ENCODE data around the gene GFRA4. TPM values are rescaled to one million over a fixed set of nuclear protein-coding genes. Genes with fewer than 3 reads are reported as not detected.

GFRA4 gene
- total and polyA plus RNA-seq, 2 experiments from 2014 or later, result not detected

- Histone ChIP-seq H3K36me3 (replicated peaks; ENCODE audit: insufficient read depth, low read depth) (no peaks in the 10 kb centered on the region), H3K79me2 (no peaks in the 10 kb centered on the region), H2AFZ (no peak overlapping the region), H3K27me3 (no peaks in the 10 kb centered on the region), H4K20me1 (ENCODE audit: insufficient read depth, poor library complexity, severe bottlenecking) (no peaks in the 10 kb centered on the region), H3K4me3 (no peak overlapping the region), H3K9me3 (ENCODE audit: low read depth) (no peaks in the 10 kb centered on the region), H3K4me2 (no peak overlapping the region), H3K9me2 (replicated peaks; ENCODE audit: insufficient read depth) (no peaks in the 10 kb centered on the region), H3K4me1 (ENCODE audit: insufficient read depth) (no peaks in the 10 kb centered on the region), H3K27ac (no peak overlapping the region)
- TF ChIP-seq EZH2phosphoT487 (IDR thresholded peaks at IDR 0.05; ENCODE audit: low read depth, severe bottlenecking, unreplicated experiment) (no peak), CTCF (IDR thresholded peaks at IDR 0.05; ENCODE audit: poor library complexity) (no peak), EZH2 (IDR thresholded peaks at IDR 0.05; ENCODE audit: borderline replicate concordance) (no peak)
- WGBS (ENCODE audit: low lambda C conversion rate, missing lambda C conversion rate), result 95% methylated on average over 5 of the region's 5 CpGs
- no peak for DNase-seq (ENCODE audit: low spot score)
Measured at GRCh38 chr20:3704087-3704486, 40.9 kb upstream of the GFRA4 start.

- no peak for TF ChIP-seq EZH2 (IDR thresholded peaks at IDR 0.05; ENCODE audit: borderline replicate concordance)
- no peak for TF ChIP-seq EZH2phosphoT487 (IDR thresholded peaks at IDR 0.05; ENCODE audit: low read depth, severe bottlenecking, unreplicated experiment)
- no peak for TF ChIP-seq CTCF (IDR thresholded peaks at IDR 0.05; ENCODE audit: poor library complexity)
- H4K20me1 ChIP-seq (ENCODE audit: insufficient read depth, poor library complexity, severe bottlenecking), result no peaks in the 10 kb centered on the region
- WGBS (ENCODE audit: low lambda C conversion rate, missing lambda C conversion rate), result 94% methylated on average over 11 of the region's 11 CpGs
Measured at GRCh38 chr20:3702611-3703391, 39.6 kb upstream of the GFRA4 start.

GRCh38 chr20:3701061-3701998 lies 38.1 kb upstream of the GFRA4 start:
- no peaks in the 10 kb centered on the region for H3K4me1 ChIP-seq (ENCODE audit: insufficient read depth)
- H3K4me3 ChIP-seq, result no peak overlapping the region
- H3K4me2 ChIP-seq, result no peak overlapping the region
- H3K79me2 ChIP-seq, result no peaks in the 10 kb centered on the region
- no peak overlapping the region for H2AFZ ChIP-seq
- no peak for DNase-seq (ENCODE audit: low spot score)
- H3K27me3 ChIP-seq, result no peaks in the 10 kb centered on the region
- no peaks in the 10 kb centered on the region for H3K9me2 ChIP-seq (replicated peaks; ENCODE audit: insufficient read depth)
- no peak overlapping the region for H3K27ac ChIP-seq
- H4K20me1 ChIP-seq (ENCODE audit: insufficient read depth, poor library complexity, severe bottlenecking), result no peaks in the 10 kb centered on the region
- H3K36me3 ChIP-seq (replicated peaks; ENCODE audit: insufficient read depth, low read depth), result no peaks in the 10 kb centered on the region
- TF ChIP-seq CTCF (IDR thresholded peaks at IDR 0.05; ENCODE audit: poor library complexity) (no peak), EZH2 (IDR thresholded peaks at IDR 0.05; ENCODE audit: borderline replicate concordance) (no peak), EZH2phosphoT487 (IDR thresholded peaks at IDR 0.05; ENCODE audit: low read depth, severe bottlenecking, unreplicated experiment) (no peak)
- no peaks in the 10 kb centered on the region for H3K9me3 ChIP-seq (ENCODE audit: low read depth)
- WGBS (ENCODE audit: low lambda C conversion rate, missing lambda C conversion rate), result 80% methylated on average over 13 of the region's 13 CpGs

More at GRCh38 chr20:3702611-3703391, 39.6 kb upstream of the GFRA4 start:
- Histone ChIP-seq H2AFZ (no peak overlapping the region), H3K4me3 (no peak overlapping the region), H3K79me2 (no peaks in the 10 kb centered on the region), H3K27me3 (no peaks in the 10 kb centered on the region), H3K9me3 (ENCODE audit: low read depth) (no peaks in the 10 kb centered on the region), H3K36me3 (replicated peaks; ENCODE audit: insufficient read depth, low read depth) (no peaks in the 10 kb centered on the region), H3K27ac (no peak overlapping the region), H3K4me1 (ENCODE audit: insufficient read depth) (no peaks in the 10 kb centered on the region), H3K4me2 (no peak overlapping the region), H3K9me2 (replicated peaks; ENCODE audit: insufficient read depth) (no peaks in the 10 kb centered on the region)
- no peak for DNase-seq (ENCODE audit: low spot score)
